Measurements from ENCODE around the gene TMEM263. TPM values are rescaled to one million over a fixed set of nuclear protein-coding genes. Genes with fewer than 3 reads are reported as not detected.
A peak's percentile ranks its signal among the peaks of the same experiment; 100 is the strongest.
"Not testable (repeated sequence)": the region's sequence is repeated elsewhere in the genome, so short reads cannot be mapped to it uniquely, and the experiment has no call there.

Gene TMEM263
- total RNA-seq, 6 experiments from 2014 or later: 157 to 188 (median 167) TPM

DNA sequence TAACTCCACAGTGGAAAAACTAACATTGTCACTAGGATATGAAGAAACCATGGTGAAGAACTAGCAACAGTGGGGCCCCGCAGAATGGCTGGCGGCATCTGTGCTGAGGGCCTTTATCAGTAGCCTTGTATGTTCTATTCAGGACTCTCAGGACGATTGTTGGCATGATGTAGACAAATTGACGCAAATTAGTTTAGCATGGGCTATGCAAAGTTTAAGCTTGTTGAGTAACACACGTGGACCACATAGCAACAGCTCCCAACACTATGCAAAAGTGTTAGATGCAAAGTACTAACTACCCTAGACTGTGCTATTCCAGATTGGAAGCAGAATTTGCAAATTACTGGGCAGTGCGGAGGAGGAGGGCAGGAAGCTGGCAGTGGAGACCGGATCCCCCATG, 38.2 kb upstream of the TMEM263 start:
- H3K27me3 Mint-ChIP-seq (ENCODE audit: insufficient read depth): peaks cover 8% of the 10 kb centered on the region

DNA sequence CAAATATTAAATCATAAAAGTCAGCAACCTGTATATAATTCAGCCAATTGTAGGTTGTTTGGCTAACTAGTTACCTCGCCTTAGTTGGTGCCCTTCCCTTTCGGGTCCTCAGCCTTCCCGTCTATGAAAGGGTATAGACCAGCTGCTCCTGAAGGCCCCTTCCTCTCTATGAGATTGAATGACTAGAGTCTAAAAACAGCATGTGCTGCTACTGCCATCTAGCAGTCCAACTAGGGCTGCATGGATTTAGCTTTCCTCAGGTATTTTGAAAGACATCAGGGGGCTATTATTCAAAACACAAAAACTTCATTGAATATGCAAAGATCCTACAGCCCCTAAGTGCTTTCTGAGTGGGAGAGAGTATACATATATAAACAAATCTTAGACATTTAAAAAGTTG, 37.0 kb upstream of the TMEM263 start:
- H3K27ac Mint-ChIP-seq: no peak overlapping the region
- H3K36me3 Mint-ChIP-seq (ENCODE audit: low read depth): no peaks in the 10 kb centered on the region
- H3K9me3 Mint-ChIP-seq: no peaks in the 10 kb centered on the region
- H3K27me3 Mint-ChIP-seq (ENCODE audit: insufficient read depth): peaks cover 8% of the 10 kb centered on the region
- peaks cover 5% of the 10 kb centered on the region; the same call in 1 of the 2 replicates for H3K4me1 Mint-ChIP-seq (ENCODE audit: low read depth)
- TF ChIP-seq, protein P1, sequence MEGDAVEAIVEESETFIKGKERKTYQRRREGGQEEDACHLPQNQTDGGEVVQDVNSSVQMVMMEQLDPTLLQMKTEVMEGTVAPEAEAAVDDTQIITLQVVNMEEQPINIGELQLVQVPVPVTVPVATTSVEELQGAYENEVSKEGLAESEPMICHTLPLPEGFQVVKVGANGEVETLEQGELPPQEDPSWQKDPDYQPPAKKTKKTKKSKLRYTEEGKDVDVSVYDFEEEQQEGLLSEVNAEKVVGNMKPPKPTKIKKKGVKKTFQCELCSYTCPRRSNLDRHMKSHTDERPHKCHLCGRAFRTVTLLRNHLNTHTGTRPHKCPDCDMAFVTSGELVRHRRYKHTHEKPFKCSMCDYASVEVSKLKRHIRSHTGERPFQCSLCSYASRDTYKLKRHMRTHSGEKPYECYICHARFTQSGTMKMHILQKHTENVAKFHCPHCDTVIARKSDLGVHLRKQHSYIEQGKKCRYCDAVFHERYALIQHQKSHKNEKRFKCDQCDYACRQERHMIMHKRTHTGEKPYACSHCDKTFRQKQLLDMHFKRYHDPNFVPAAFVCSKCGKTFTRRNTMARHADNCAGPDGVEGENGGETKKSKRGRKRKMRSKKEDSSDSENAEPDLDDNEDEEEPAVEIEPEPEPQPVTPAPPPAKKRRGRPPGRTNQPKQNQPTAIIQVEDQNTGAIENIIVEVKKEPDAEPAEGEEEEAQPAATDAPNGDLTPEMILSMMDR (IDR thresholded peaks at IDR 0.05): peak; percentile 62
- no peak overlapping the region for H3K4me3 Mint-ChIP-seq
- no peak for DNase-seq

More for the DNA sequence above, 38.2 kb upstream of the TMEM263 start:
- Mint-ChIP-seq H3K27ac (no peak overlapping the region), H3K4me1 (ENCODE audit: low read depth) (peaks cover 5% of the 10 kb centered on the region; the same call in 1 of the 2 replicates), H3K9me3 (no peaks in the 10 kb centered on the region), H3K36me3 (ENCODE audit: low read depth) (no peaks in the 10 kb centered on the region), H3K4me3 (no peak overlapping the region)
- TF ChIP-seq, protein P1 (IDR thresholded peaks at IDR 0.05): no peak
- no peak for DNase-seq

DNA sequence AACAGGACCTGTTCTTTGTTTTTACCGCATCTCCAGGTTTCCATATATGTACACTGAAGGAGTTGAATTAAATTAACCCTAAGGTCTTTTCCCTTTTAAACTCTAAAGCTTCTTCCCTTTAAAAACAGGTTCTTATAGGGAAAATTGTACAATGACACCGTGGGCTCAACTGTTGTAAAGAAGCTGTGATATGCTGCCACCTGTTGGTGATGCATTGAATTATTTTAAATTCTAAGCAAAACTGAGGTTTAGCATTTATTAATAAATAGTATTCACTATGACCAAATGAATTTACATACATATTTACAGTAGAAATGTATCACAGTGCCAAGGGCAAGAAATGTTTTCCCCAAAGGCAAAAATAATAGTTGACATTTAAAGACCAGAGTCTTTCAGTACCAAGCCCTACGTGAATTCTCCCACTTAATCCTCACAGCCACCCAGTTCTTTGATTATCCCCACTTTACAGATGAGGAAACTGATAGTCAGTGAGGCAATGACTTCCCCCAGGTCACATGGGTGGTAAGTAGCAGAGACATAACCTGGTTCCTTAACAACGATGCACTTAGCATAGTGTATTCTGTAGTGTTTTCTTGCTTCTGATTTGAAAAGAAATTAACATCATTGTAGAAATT, 35.7 kb upstream of the TMEM263 start:
- Mint-ChIP-seq H3K36me3 (ENCODE audit: low read depth) (no peaks in the 10 kb centered on the region), H3K4me1 (ENCODE audit: low read depth) (peaks cover 5% of the 10 kb centered on the region; the same call in 1 of the 2 replicates), H3K27ac (no peak overlapping the region), H3K27me3 (ENCODE audit: insufficient read depth) (peaks cover 8% of the 10 kb centered on the region), H3K4me3 (no peak overlapping the region), H3K9me3 (no peaks in the 10 kb centered on the region)
- peak; percentile 50 for DNase-seq
- TF ChIP-seq, protein P1 (IDR thresholded peaks at IDR 0.05): peak; percentile 94

DNA sequence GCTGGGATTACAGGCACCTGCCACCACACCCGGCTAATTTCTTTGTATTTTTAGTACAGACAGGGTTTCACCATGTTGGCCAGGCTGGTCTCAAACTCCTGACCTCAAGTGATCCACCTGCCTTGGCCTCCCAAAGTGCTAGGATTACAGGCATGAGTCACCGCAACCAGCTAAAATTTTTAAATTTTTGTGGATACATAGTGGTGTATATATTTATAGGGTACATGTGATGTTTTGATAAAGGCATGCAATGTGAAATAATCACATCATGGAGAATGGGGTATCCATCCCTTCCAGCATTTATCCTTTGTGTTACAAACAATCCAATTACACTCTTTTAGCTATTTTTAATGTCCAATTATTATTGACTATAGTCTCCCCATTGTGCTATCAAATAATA, 33.7 kb upstream of the TMEM263 start:
- H3K27ac Mint-ChIP-seq; H3K27me3 Mint-ChIP-seq (ENCODE audit: insufficient read depth); DNase-seq; H3K4me3 Mint-ChIP-seq; H3K9me3 Mint-ChIP-seq; H3K4me1 Mint-ChIP-seq (ENCODE audit: low read depth); H3K36me3 Mint-ChIP-seq (ENCODE audit: low read depth): not testable (repeated sequence)

DNA sequence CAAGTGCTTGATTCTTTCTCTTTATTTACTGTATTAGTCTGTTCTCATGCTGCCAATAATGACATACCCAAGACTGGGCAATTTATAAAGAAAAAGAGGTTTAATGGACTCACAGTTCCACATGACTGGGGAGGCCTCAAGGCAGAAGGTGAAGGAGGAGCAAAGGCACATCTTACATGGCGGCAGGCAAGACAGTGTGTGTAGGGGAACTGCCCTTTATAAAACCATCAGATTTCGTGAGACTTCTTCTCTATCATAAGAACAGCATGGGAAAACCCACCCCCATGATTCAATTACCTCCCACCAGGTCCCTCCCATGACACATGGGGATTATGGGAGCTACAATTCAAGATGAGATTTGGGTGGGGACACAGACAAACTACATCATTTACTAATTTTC, 32.1 kb upstream of the TMEM263 start:
- not testable (repeated sequence) for H3K27me3 Mint-ChIP-seq (ENCODE audit: insufficient read depth); H3K9me3 Mint-ChIP-seq; H3K4me1 Mint-ChIP-seq (ENCODE audit: low read depth); H3K27ac Mint-ChIP-seq; DNase-seq; H3K4me3 Mint-ChIP-seq; H3K36me3 Mint-ChIP-seq (ENCODE audit: low read depth)

DNA sequence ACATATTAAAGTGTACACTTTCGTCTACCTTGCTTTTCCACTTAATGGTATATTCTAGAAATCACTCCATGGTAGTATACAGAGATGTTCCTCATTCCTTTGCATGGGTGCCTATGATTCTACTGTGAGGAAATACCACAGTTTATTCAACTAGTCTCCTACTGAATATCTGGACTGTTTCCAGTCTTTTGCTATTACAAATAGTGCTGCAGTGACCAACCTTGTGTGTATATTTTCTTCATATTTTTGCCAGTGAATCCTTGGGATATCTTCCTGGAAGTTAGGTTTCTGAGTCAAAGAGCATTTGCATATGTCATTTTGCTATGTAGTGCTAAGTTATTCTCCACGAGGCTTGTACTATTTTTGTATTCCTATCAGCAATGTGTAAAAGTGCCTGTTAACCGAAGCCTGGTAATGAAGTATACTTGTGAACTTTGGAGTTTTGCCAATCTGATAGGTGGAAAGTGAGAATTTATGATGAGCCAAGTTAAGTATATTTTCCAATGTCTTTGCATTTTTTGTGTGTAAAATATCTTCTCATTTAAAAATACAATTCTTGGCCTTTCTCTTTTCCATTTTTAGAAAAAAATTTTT, 31.3 kb upstream of the TMEM263 start:
- TF ChIP-seq, protein P1 (IDR thresholded peaks at IDR 0.05): no peak
- Mint-ChIP-seq H3K9me3 (no peaks in the 10 kb centered on the region), H3K27ac (no peak overlapping the region), H3K27me3 (ENCODE audit: insufficient read depth) (peaks cover 2% of the 10 kb centered on the region; the same call in 1 of the 2 replicates), H3K4me1 (ENCODE audit: low read depth) (peaks cover 5% of the 10 kb centered on the region; the same call in 1 of the 2 replicates), H3K4me3 (no peak overlapping the region), H3K36me3 (ENCODE audit: low read depth) (no peaks in the 10 kb centered on the region)
- no peak for DNase-seq

Data from HFFc6 (cell line).